CD14-positive monocyte (primary cell): ENCODE measurements around the gene SLC25A48. TPM values are rescaled to one million over a fixed set of nuclear protein-coding genes. Genes with fewer than 3 reads are reported as not detected.

ENCODE experiments used
- DNase-seq, 3 donors: peaks; one replicate each; pipeline ENCODE4 v3.0.0-alpha.2; 2011 to 2022
- H2AFZ ChIP-seq: 2 replicates; pipeline ENCODE4 v1.6.0; 2012; ENCODE audit warnings: mild to moderate bottlenecking, low read depth, low read length, inconsistent platforms; ENCODE audit not compliant: insufficient read depth, poor library complexity, severe bottlenecking
- H3K27ac ChIP-seq, 2 donors: 1 replicate in 1 of 2; 2 replicates in 1 of 2; pipeline ENCODE4 v1.5.1; 2012 to 2013; ENCODE audit warnings: low read length in 2 of 2, control low read depth in 1 of 2, inconsistent platforms in 1 of 2, low read depth in 1 of 2, mild to moderate bottlenecking in 1 of 2
- H3K27me3 ChIP-seq, 2 donors: one replicate each; pipeline versions ENCODE4 v1.6.0 to v1.6.1; 2011 to 2013; ENCODE audit warnings: low read length in 2 of 2; ENCODE audit not compliant: control insufficient read depth in 2 of 2, insufficient read depth in 2 of 2
- H3K36me3 ChIP-seq, 2 donors: replicated peaks in 1 of 2; 1 replicate in 1 of 2; 2 replicates in 1 of 2; pipeline versions ENCODE4 v1.5.1 to v1.6.1; 2012 to 2013; ENCODE audit warnings: low read length in 2 of 2, control low read depth in 1 of 2, inconsistent platforms in 1 of 2, mild to moderate bottlenecking in 1 of 2; ENCODE audit not compliant: insufficient read depth in 2 of 2, control insufficient read depth in 1 of 2
- H3K4me1 ChIP-seq, 2 donors: 1 replicate in 1 of 2; 2 replicates in 1 of 2; pipeline versions ENCODE4 v1.5.1 to v1.6.1; 2012 to 2013; ENCODE audit warnings: low read length in 2 of 2, control low read depth in 1 of 2, inconsistent platforms in 1 of 2, mild to moderate bottlenecking in 1 of 2, moderate library complexity in 1 of 2; ENCODE audit not compliant: insufficient read depth in 2 of 2, control insufficient read depth in 1 of 2
- H3K4me2 ChIP-seq: replicated peaks from 2 replicates; pipeline ENCODE3; 2012; ENCODE audit warnings: low read length, moderate library complexity, mild to moderate bottlenecking; ENCODE audit not compliant: poor library complexity, severe bottlenecking; ENCODE audit errors: extremely low read depth
- H3K4me3 ChIP-seq, 3 experiments: fragments of 200-600 bp in 1 of 3; sonication (generic) in 1 of 3; replicated peaks in 1 of 3; 1 replicate in 2 of 3; 2 replicates in 1 of 3; pipeline ENCODE4 v1.5.1; 2011 to 2013; ENCODE audit warnings: low read length in 3 of 3, mild to moderate bottlenecking in 3 of 3, control low read depth in 2 of 3, low read depth in 2 of 3, inconsistent platforms in 1 of 3, moderate library complexity in 1 of 3
- H3K79me2 ChIP-seq: 2 replicates; pipeline ENCODE4 v1.6.0; 2012; ENCODE audit warnings: mild to moderate bottlenecking, control low read depth, inconsistent platforms, low read length, moderate library complexity; ENCODE audit not compliant: insufficient read depth
- H3K9ac ChIP-seq: 2 replicates; pipeline ENCODE4 v1.6.0; 2017; ENCODE audit warnings: low read length, mild to moderate bottlenecking; ENCODE audit not compliant: insufficient read depth, poor library complexity, severe bottlenecking
- H3K9me3 ChIP-seq, 2 donors: replicated peaks in 1 of 2; 1 replicate in 1 of 2; 2 replicates in 1 of 2; pipeline versions ENCODE4 v1.5.1 to v1.6.1; 2012 to 2013; ENCODE audit warnings: low read length in 2 of 2, control low read depth in 1 of 2; ENCODE audit not compliant: control insufficient read depth in 1 of 2, insufficient read depth in 1 of 2
- H4K20me1 ChIP-seq: 2 replicates; pipeline ENCODE4 v1.6.0; 2012; ENCODE audit warnings: mild to moderate bottlenecking, low read length, control low read depth, moderate library complexity; ENCODE audit not compliant: insufficient read depth
- H3K27ac Mint-ChIP-seq, 7 donors: one replicate each; pipeline ENCODE4 v1.8.0; 2020; ENCODE audit warnings: mild to moderate bottlenecking in 7 of 7, mixed read lengths in 7 of 7, moderate library complexity in 6 of 7, inconsistent platforms in 2 of 7
- H3K27me3 Mint-ChIP-seq, 3 donors: one replicate each; pipeline ENCODE4 v1.8.0; 2021 to 2022; ENCODE audit warnings: low read depth in 3 of 3, mild to moderate bottlenecking in 3 of 3, mixed read lengths in 3 of 3, moderate library complexity in 3 of 3, inconsistent platforms in 1 of 3
- H3K36me3 Mint-ChIP-seq, 2 donors: one replicate each; pipeline ENCODE4 v1.8.0; 2020; ENCODE audit warnings: mixed read lengths in 2 of 2, inconsistent platforms in 1 of 2, mild to moderate bottlenecking in 1 of 2
- H3K4me1 Mint-ChIP-seq: one replicate; pipeline ENCODE4 v1.8.0; 2020; ENCODE audit warnings: mild to moderate bottlenecking, mixed read lengths
- H3K4me3 Mint-ChIP-seq, 2 donors: one replicate each; pipeline ENCODE4 v1.8.0; 2020; ENCODE audit warnings: mild to moderate bottlenecking in 2 of 2, mixed read lengths in 2 of 2, moderate library complexity in 1 of 2
- H3K9me3 Mint-ChIP-seq, 7 donors: one replicate each; pipeline ENCODE4 v1.8.0; 2020 to 2022; ENCODE audit warnings: mixed read lengths in 7 of 7, mild to moderate bottlenecking in 6 of 7, moderate library complexity in 6 of 7, inconsistent platforms in 2 of 7
- CTCF ChIP-seq: fragments of 200-600 bp; IDR thresholded peaks from one replicate; pipeline ENCODE4 v1.8.0; 2022; ENCODE audit warnings: antibody characterized with exemption, mild to moderate bottlenecking
- WGBS: methylation state at CpG from one replicate; pipeline ENCODE4 v1.1.5; 2013; ENCODE audit warnings: missing lambda C conversion rate; ENCODE audit not compliant: insufficient coverage; 5-methylcytosine and 5-hydroxymethylcytosine counted together
- intact Hi-C, 2 donors: fragments of 100-400 bp; cut with micrococcal nuclease; formaldehyde crosslinking; loops; one replicate each; pipeline versions ENCODE4 v1.15.0 to v1.15.1; 2023
- polyA plus RNA-seq, 3 donors: library from polyadenylated mRNA; depleted of rRNA in 1 of 3; unstranded in 2 of 3; stranded (reverse) in 1 of 3; fragments of 300-500 nt in 2 of 3; fragments of >200 nt in 1 of 3; fragmentation: Illumina TruSeq in 2 of 3; gene quantifications; 1 replicate in 2 of 3; 2 replicates in 1 of 3; pipeline ENCODE4 v1.2.3, GENCODE V29; 2012 to 2021

The SLC25A48 gene
- polyA plus RNA-seq, 3 donors = not detected

GRCh38 chr5:135829179-135829578, 5.3 kb upstream of the SLC25A48 start:
- intact Hi-C loops = no loop called here
- Histone ChIP-seq H3K4me3 (no peak overlapping the region), H3K36me3 (no peaks in the 10 kb centered on the region), H3K4me1 (no peaks in the 10 kb centered on the region), H3K9me3 (no peaks in the 10 kb centered on the region), H3K27ac (no peak overlapping the region), H2AFZ (no peak overlapping the region), H3K9ac (no peak overlapping the region), H3K79me2 (no peaks in the 10 kb centered on the region), H3K4me2 (no peak overlapping the region), H3K27me3 (peaks cover 0 to 7% of the 10 kb centered on the region in 2 donors), H4K20me1 (no peaks in the 10 kb centered on the region)
- Mint-ChIP-seq H3K36me3 (no peaks in the 10 kb centered on the region), H3K9me3 (peaks cover 0 to 2% (median 0%) of the 10 kb centered on the region in 7 donors), H3K27ac (peak overlapping the region in 1 of 7 donors; percentile 2), H3K27me3 (peaks cover 18 to 27% (median 24%) of the 10 kb centered on the region in 3 donors), H3K4me3 (no peak overlapping the region), H3K4me1 (peaks cover 5% of the 10 kb centered on the region)
- TF ChIP-seq CTCF = no peak
- 81% methylated on average over 7 of the region's 7 CpGs for WGBS
- no peak for DNase-seq

GRCh38 chr5:135829681-135830383, 4.6 kb upstream of the SLC25A48 start:
- peak in 1 of 3 donors; percentile 6 for DNase-seq
- H3K27ac ChIP-seq = no peak overlapping the region
- H4K20me1 ChIP-seq = no peaks in the 10 kb centered on the region
- Mint-ChIP-seq H3K4me1 (peaks cover 6% of the 10 kb centered on the region), H3K27me3 (peaks cover 25 to 34% (median 29%) of the 10 kb centered on the region in 3 donors), H3K9me3 (peaks cover 0 to 5% (median 0%) of the 10 kb centered on the region in 7 donors), H3K4me3 (no peak overlapping the region), H3K36me3 (no peaks in the 10 kb centered on the region), H3K27ac (peak overlapping the region in 1 of 7 donors; percentile 36)
- TF ChIP-seq CTCF = peak; percentile 67
- WGBS = 24% methylated on average over 16 of the region's 19 CpGs
- no peaks in the 10 kb centered on the region for H3K79me2 ChIP-seq
- H2AFZ ChIP-seq = no peak overlapping the region
- H3K4me3 ChIP-seq = no peak overlapping the region
- H3K9me3 ChIP-seq = no peaks in the 10 kb centered on the region
- intact Hi-C loops = no loop called here
- no peak overlapping the region for H3K9ac ChIP-seq
- peaks cover 0 to 5% of the 10 kb centered on the region in 2 donors for H3K4me1 ChIP-seq
- H3K4me2 ChIP-seq = no peak overlapping the region
- peaks cover 3 to 13% of the 10 kb centered on the region in 2 donors for H3K27me3 ChIP-seq
- no peaks in the 10 kb centered on the region for H3K36me3 ChIP-seq
